ENCODE data around the gene SNTG2. TPM values are rescaled to one million over a fixed set of nuclear protein-coding genes. Genes with fewer than 3 reads are reported as not detected.

Gene SNTG2
- total and polyA plus RNA-seq, 7 experiments from 2014 or later, result 0.26 to 4.9 (median 3.1) TPM; not detected in 2

DNA sequence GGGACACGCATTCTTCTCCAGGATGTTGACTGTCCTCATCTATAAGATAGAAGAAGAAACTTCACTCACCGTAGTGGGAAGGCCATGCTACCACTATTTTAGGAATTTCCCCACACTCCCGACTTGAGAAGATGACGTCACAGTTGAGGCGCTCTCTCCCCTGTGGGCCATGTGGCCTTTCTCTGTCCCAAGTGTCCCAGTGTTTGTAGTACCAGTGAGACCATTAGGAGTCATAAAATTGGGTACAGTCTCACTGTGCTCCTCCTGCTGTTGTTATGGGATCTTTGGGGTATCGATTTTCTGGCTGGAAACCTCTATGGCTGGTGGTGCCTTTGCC lies 7.2 kb upstream of the SNTG2 start:
- H3K27ac Mint-ChIP-seq, result no peak overlapping the region
- Histone ChIP-seq H3K4me3 (ENCODE audit: low read length) (no peak overlapping the region), H3K36me3 (ENCODE audit: control insufficient read depth in 2 of 3, insufficient read depth in 3 of 3, low read length in 3 of 3) (no peaks in the 10 kb centered on the region), H3K9me3 (ENCODE audit: control insufficient read depth in 2 of 3, low read length in 3 of 3) (peaks cover 0 to 4% (median 0%) of the 10 kb centered on the region in 3 experiments), H3K4me1 (ENCODE audit: control insufficient read depth in 2 of 2, insufficient read depth in 2 of 2, low read length in 2 of 2) (no peaks in the 10 kb centered on the region), H3K27me3 (ENCODE audit: control insufficient read depth in 2 of 2, insufficient read depth in 2 of 2, low read length in 2 of 2) (no peaks in the 10 kb centered on the region), H3K27ac (ENCODE audit: low read depth, low read length) (no peak overlapping the region)
- CTCF ChIA-PET, result no interaction called here
- peaks cover 0 to 2% (median 0%) of the 10 kb centered on the region in 5 donors for H3K36me3 Mint-ChIP-seq
- intact Hi-C loops (cut with micrococcal nuclease), result no loop called here
- H3K27me3 Mint-ChIP-seq, result peaks cover 0 to 14% (median 5%) of the 10 kb centered on the region in 5 donors
- H3K4me1 Mint-ChIP-seq, result peaks cover 0 to 12% (median 6%) of the 10 kb centered on the region in 7 donors
- H3K4me3 Mint-ChIP-seq, result no peak overlapping the region
- H3K9me3 Mint-ChIP-seq, result peaks cover 0 to 13% (median 3%) of the 10 kb centered on the region in 11 donors
- POLR2A ChIA-PET, result no interaction called here
- ATAC-seq (no peak), DNase-seq (no peak)

DNA sequence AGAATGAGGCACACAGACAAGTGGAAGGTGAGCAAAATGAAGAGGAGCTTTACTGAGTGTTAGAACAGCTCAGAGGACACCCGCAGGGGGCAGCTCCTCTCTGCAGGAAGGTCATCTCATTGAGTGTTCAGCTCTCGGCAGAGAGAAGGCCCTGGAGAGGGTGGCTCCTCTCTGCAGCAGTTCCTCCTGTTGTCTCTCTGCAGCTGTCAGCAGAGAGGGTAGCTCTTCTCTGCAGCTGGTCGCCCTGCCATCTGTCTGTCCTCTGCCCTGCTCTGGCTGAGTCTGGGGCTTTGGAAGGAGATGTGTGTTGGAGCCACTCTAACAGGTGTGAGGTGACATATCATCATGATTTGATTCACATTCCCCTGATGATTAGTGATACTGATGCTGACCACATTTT lies 6.8 kb upstream of the SNTG2 start:
- Mint-ChIP-seq H3K27ac (no peak overlapping the region), H3K27me3 (peaks cover 0 to 14% (median 8%) of the 10 kb centered on the region in 5 donors), H3K36me3 (peaks cover 0 to 2% (median 0%) of the 10 kb centered on the region in 5 donors), H3K9me3 (peaks cover 0 to 13% (median 3%) of the 10 kb centered on the region in 11 donors), H3K4me3 (no peak overlapping the region), H3K4me1 (peaks cover 0 to 12% (median 6%) of the 10 kb centered on the region in 7 donors)
- DNase-seq (no peak), ATAC-seq (no peak)
- Histone ChIP-seq H3K4me1 (ENCODE audit: control insufficient read depth in 2 of 2, insufficient read depth in 2 of 2, low read length in 2 of 2) (no peaks in the 10 kb centered on the region), H3K27me3 (ENCODE audit: control insufficient read depth in 2 of 2, insufficient read depth in 2 of 2, low read length in 2 of 2) (no peaks in the 10 kb centered on the region), H3K4me3 (ENCODE audit: low read length) (no peak overlapping the region), H3K36me3 (ENCODE audit: control insufficient read depth in 2 of 3, insufficient read depth in 3 of 3, low read length in 3 of 3) (no peaks in the 10 kb centered on the region), H3K27ac (ENCODE audit: low read depth, low read length) (no peak overlapping the region), H3K9me3 (ENCODE audit: control insufficient read depth in 2 of 3, low read length in 3 of 3) (peaks cover 0 to 4% (median 0%) of the 10 kb centered on the region in 3 experiments)
- POLR2A ChIA-PET, result no interaction called here
- intact Hi-C loops (cut with micrococcal nuclease), result no loop called here
- CTCF ChIA-PET, result no interaction called here

DNA sequence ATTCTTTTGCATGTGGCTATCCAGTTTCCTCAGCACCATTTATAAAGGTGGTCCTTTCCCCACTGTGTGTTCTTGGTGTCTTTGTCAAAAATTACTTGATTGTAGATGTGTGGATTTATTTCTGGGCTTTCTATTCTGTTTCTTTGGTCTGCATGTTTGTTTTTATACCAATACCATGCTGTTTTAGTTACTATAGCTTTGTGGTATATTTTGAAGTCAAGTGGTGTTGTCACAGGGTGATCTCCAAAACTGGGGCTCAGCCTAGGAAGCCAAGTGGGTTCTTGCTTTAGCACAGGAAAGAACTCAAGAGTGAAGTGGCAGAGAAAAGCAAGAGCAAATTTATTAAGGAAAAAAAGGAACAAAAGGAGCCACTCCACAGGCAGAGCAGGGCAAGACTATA lies 6.0 kb upstream of the SNTG2 start:
- POLR2A ChIA-PET, result no interaction called here
- peaks cover 0 to 13% (median 4%) of the 10 kb centered on the region in 11 donors for H3K9me3 Mint-ChIP-seq
- peaks cover 7 to 20% (median 14%) of the 10 kb centered on the region in 5 donors for H3K27me3 Mint-ChIP-seq
- peaks cover 7 to 19% (median 12%) of the 10 kb centered on the region in 7 donors for H3K4me1 Mint-ChIP-seq
- H3K27ac Mint-ChIP-seq, result no peak overlapping the region
- ATAC-seq (no peak), DNase-seq (no peak)
- Histone ChIP-seq H3K4me1 (ENCODE audit: control insufficient read depth in 2 of 2, insufficient read depth in 2 of 2, low read length in 2 of 2) (peaks cover 0 to 4% of the 10 kb centered on the region in 2 donors), H3K4me3 (ENCODE audit: low read length) (no peak overlapping the region), H3K36me3 (ENCODE audit: control insufficient read depth in 2 of 3, insufficient read depth in 3 of 3, low read length in 3 of 3) (no peaks in the 10 kb centered on the region), H3K9me3 (ENCODE audit: control insufficient read depth in 2 of 3, low read length in 3 of 3) (peaks cover 0 to 4% (median 0%) of the 10 kb centered on the region in 3 experiments), H3K27me3 (ENCODE audit: control insufficient read depth in 2 of 2, insufficient read depth in 2 of 2, low read length in 2 of 2) (peaks cover 0 to 5% of the 10 kb centered on the region in 2 donors), H3K27ac (ENCODE audit: low read depth, low read length) (no peak overlapping the region)
- CTCF ChIA-PET, result no interaction called here
- intact Hi-C loops (cut with micrococcal nuclease), result no loop called here
- H3K4me3 Mint-ChIP-seq, result no peak overlapping the region
- peaks cover 0 to 2% (median 0%) of the 10 kb centered on the region in 5 donors for H3K36me3 Mint-ChIP-seq

DNA sequence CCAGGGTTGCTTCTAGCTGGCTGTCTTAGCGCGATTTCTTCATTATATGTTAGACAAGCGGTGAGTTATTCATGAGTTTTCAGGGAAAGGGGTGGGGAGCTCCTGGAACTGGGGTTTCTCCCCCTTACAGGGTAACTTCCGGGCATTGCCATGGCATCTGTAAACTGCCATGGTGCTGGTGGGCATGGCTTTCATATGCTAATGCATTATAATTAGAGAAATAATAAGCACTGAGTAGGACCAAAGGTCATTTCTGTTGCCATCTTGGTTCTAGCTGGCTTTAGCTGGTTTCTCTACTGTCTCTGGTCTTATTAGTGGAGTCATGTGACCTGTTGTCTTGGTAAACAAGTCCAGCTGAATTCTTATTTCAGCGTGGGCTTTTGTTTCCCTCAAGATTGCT lies 5.5 kb upstream of the SNTG2 start:
- CTCF ChIA-PET, result no interaction called here
- Histone ChIP-seq H3K36me3 (ENCODE audit: control insufficient read depth in 2 of 3, insufficient read depth in 3 of 3, low read length in 3 of 3) (no peaks in the 10 kb centered on the region), H3K4me3 (ENCODE audit: low read length) (no peak overlapping the region), H3K27me3 (ENCODE audit: control insufficient read depth in 2 of 2, insufficient read depth in 2 of 2, low read length in 2 of 2) (peaks cover 0 to 5% of the 10 kb centered on the region in 2 donors), H3K4me1 (ENCODE audit: control insufficient read depth in 2 of 2, insufficient read depth in 2 of 2, low read length in 2 of 2) (peaks cover 0 to 6% of the 10 kb centered on the region in 2 donors), H3K27ac (ENCODE audit: low read depth, low read length) (no peak overlapping the region), H3K9me3 (ENCODE audit: control insufficient read depth in 2 of 3, low read length in 3 of 3) (peaks cover 0 to 4% (median 0%) of the 10 kb centered on the region in 3 experiments)
- Mint-ChIP-seq H3K36me3 (peaks cover 0 to 2% (median 0%) of the 10 kb centered on the region in 5 donors), H3K4me3 (no peak overlapping the region), H3K4me1 (peaks cover 8 to 20% (median 13%) of the 10 kb centered on the region in 7 donors), H3K9me3 (peaks cover 0 to 13% (median 4%) of the 10 kb centered on the region in 11 donors), H3K27me3 (peaks cover 7 to 21% (median 16%) of the 10 kb centered on the region in 5 donors), H3K27ac (no peak overlapping the region)
- no peak for ATAC-seq
- intact Hi-C loops (cut with micrococcal nuclease), result no loop called here
- no peak for DNase-seq
- POLR2A ChIA-PET, result no interaction called here

DNA sequence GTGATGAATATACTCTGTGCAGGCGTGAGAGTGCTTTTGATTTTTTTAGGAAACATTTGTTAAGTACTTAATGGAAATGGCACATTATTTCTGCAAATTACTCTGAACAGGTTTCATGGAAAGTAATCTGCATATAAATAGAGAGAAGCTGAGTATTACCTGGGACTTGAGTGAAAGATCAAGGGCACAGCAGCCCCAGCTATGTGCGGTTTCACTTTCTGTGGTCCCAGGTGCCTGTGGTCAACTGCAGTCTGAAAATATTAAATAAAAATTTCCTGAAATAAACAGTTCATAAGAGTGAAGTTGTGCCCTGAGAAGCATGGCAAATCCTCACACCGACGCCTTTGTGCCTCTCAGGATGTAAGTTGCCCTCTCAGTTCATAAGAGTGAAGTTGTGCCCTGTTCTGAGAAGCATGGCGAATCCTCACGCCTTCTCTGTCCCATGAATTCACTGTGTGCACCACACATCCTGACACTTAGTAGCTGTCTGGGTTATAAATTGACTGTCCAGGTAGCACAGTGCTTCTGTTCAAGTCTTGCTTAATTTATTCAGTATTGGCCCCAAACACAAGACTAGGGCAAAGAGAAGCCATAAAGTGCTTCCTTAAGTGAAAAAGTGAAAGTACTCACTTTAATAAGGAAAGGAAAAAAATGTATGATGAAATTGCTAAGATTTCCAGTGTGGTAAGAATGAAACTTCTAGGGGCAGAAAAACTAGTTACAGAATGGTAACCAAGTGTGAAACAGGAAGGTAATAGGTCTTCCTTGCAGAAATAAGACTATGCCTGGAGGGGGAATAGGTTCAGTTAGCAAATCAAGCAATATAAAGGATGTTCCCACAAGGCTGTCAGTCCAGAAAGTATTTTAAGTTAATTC lies 4.3 kb upstream of the SNTG2 start:
- Mint-ChIP-seq H3K9me3 (peaks cover 0 to 13% (median 4%) of the 10 kb centered on the region in 11 donors), H3K27ac (peak overlapping the region in 1 of 9 donors; percentile 31), H3K4me3 (peak overlapping the region in 7 of 10 donors; percentile 7 to 64 (median 54)), H3K27me3 (peaks cover 7 to 22% (median 18%) of the 10 kb centered on the region in 5 donors), H3K4me1 (peaks cover 8 to 22% (median 13%) of the 10 kb centered on the region in 7 donors), H3K36me3 (peaks cover 0 to 2% (median 0%) of the 10 kb centered on the region in 5 donors)
- ATAC-seq, result no peak
- intact Hi-C loops (cut with micrococcal nuclease), result no loop called here
- no peak for DNase-seq
- Histone ChIP-seq H3K4me3 (ENCODE audit: low read length) (no peak overlapping the region), H3K9me3 (ENCODE audit: control insufficient read depth in 2 of 3, low read length in 3 of 3) (peaks cover 0 to 4% (median 0%) of the 10 kb centered on the region in 3 experiments), H3K27ac (ENCODE audit: low read depth, low read length) (no peak overlapping the region), H3K27me3 (ENCODE audit: control insufficient read depth in 2 of 2, insufficient read depth in 2 of 2, low read length in 2 of 2) (peaks cover 0 to 5% of the 10 kb centered on the region in 2 donors), H3K4me1 (ENCODE audit: control insufficient read depth in 2 of 2, insufficient read depth in 2 of 2, low read length in 2 of 2) (peaks cover 0 to 6% of the 10 kb centered on the region in 2 donors), H3K36me3 (ENCODE audit: control insufficient read depth in 2 of 3, insufficient read depth in 3 of 3, low read length in 3 of 3) (no peaks in the 10 kb centered on the region)
- ChIA-PET POLR2A (no interaction called here), CTCF (no interaction called here)

DNA sequence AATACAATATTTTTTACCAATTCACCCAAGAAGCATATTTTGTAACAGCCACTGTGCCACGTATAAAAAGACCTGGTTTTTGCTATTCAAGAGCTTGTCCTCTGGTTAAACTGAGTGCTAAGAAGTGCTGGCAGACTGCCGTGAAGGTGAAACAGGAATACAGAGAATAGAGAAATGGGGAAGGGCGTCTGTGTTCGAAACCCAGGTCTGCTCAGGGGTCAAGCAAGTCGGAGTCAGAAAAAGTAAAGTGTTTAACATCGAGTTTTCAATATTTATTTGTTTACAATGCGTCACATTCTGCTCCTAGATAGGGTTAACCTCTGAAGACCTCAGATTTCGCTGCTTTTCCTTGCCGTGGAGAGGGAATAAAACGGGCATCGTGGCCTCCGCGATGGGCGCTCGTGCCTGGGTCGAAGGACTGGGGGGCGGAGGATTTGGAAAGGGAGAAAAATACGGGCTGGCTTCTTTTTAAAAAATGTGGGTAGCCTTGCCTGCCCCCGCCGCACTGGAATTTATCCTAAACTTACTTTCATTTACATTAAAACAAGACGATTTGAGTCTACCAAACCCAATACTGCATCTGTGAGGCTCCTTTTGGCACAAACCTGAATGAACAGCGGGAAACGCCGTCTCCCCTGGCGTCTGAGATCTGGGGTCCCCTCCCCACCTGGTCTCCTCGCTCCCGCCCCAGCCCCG lies 1.1 kb upstream of the SNTG2 start:
- H3K9me3 ChIP-seq (ENCODE audit: control insufficient read depth in 2 of 3, low read length in 3 of 3), result peaks cover 0 to 4% (median 0%) of the 10 kb centered on the region in 3 experiments
- Mint-ChIP-seq H3K27ac (no peak overlapping the region), H3K4me3 (peak overlapping the region; percentile 65 to 89 (median 80)), H3K36me3 (peaks cover 0 to 2% (median 0%) of the 10 kb centered on the region in 5 donors), H3K9me3 (peaks cover 0 to 11% (median 3%) of the 10 kb centered on the region in 11 donors), H3K4me1 (peaks cover 13 to 35% (median 26%) of the 10 kb centered on the region in 7 donors), H3K27me3 (peaks cover 26 to 48% (median 41%) of the 10 kb centered on the region in 5 donors)
- DNase-seq, result peak in 1 of 9 donors; percentile 10
- no peak overlapping the region for H3K4me3 ChIP-seq (ENCODE audit: low read length)
- H3K36me3 ChIP-seq (ENCODE audit: control insufficient read depth in 2 of 3, insufficient read depth in 3 of 3, low read length in 3 of 3), result no peaks in the 10 kb centered on the region
- no peak overlapping the region for H3K27ac ChIP-seq (ENCODE audit: low read depth, low read length)
- ChIA-PET POLR2A (interaction anchor here (0.7 kb wide), 1 partner anchor 161 kb away, joined by 3 read pairs; no protein-coding TSS in a partner anchor), CTCF (no interaction called here)
- no peak for ATAC-seq
- H3K4me1 ChIP-seq (ENCODE audit: control insufficient read depth in 2 of 2, insufficient read depth in 2 of 2, low read length in 2 of 2), result peaks cover 0 to 6% of the 10 kb centered on the region in 2 donors
- peaks cover 0 to 5% of the 10 kb centered on the region in 2 donors for H3K27me3 ChIP-seq (ENCODE audit: control insufficient read depth in 2 of 2, insufficient read depth in 2 of 2, low read length in 2 of 2)
- intact Hi-C loops (cut with micrococcal nuclease), result loop anchor here (2.0 to 10.0 kb wide), 3 partner anchors 38 to 595 kb away; partner anchors contain the start of gene TMEM18 (in 2 of the 2)

All from naive thymus-derived CD4-positive, alpha-beta T cell (primary cell).